Measurements from ENCODE around the gene SLC27A5. TPM values are rescaled to one million over a fixed set of nuclear protein-coding genes. Genes with fewer than 3 reads are reported as not detected.
A peak's percentile ranks its signal among the peaks of the same experiment; 100 is the strongest.

SLC27A5 gene
- total and polyA plus RNA-seq, 2 experiments from 2014 or later: 16.2 to 35.5 TPM

DNA sequence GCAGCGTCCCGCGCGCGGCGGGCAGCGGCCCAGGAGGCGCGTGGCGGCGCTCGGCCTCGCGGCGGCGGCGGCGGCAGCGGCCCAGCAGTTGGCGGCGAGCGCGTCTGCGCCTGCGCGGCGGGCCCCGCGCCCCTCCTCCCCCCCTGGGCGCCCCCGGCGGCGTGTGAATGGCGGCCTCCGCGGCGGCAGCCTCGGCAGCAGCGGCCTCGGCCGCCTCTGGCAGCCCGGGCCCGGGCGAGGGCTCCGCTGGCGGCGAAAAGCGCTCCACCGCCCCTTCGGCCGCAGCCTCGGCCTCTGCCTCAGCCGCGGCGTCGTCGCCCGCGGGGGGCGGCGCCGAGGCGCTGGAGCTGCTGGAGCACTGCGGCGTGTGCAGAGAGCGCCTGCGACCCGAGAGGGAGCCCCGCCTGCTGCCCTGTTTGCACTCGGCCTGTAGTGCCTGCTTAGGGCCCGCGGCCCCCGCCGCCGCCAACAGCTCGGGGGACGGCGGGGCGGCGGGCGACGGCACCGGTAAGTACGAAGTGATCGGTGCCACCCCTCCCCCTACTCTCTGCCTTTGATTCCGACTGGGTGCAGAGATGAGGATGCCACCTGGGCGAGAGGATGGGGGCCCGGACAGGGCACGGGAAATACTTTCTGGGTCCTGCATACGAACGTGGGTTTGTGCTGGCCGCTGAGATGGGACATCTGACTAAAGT lies 32.9 kb upstream of the SLC27A5 start:
- Mint-ChIP-seq H3K9me3 (peaks cover 5% of the 10 kb centered on the region; the same call in 2 of the 3 replicates), H3K27ac (peak overlapping the region; percentile 100), H3K27me3 (ENCODE audit: insufficient read depth, low read depth, poor library complexity) (peaks cover 39% of the 10 kb centered on the region), H3K4me3 (peak overlapping the region; percentile 99), H3K36me3 (ENCODE audit: low read depth) (peaks cover 51% of the 10 kb centered on the region), H3K4me1 (peaks cover 22% of the 10 kb centered on the region)
- peak; percentile 49 for DNase-seq (ENCODE audit: low spot score)
- Histone ChIP-seq H3K4me2 (peak overlapping the region; percentile 98), H3K27me3 (ENCODE audit: insufficient read depth) (peaks cover 15% of the 10 kb centered on the region; the same call in 1 of the 2 replicates), H4K20me1 (replicated peaks; ENCODE audit: insufficient read depth) (peaks cover 44% of the 10 kb centered on the region), H3F3A (replicated peaks; ENCODE audit: low read depth) (peaks cover 51% of the 10 kb centered on the region), H3K9me2 (ENCODE audit: insufficient read depth) (no peaks in the 10 kb centered on the region), H3K4me1 (ENCODE audit: insufficient read depth) (peaks cover 8% of the 10 kb centered on the region; the same call in 1 of the 2 replicates), H2AFZ (no peak overlapping the region), H3K36me3 (ENCODE audit: insufficient read depth) (peaks cover 31% of the 10 kb centered on the region), H3K4me3 (peak overlapping the region; percentile 99), H3K79me2 (replicated peaks; ENCODE audit: insufficient read depth) (peaks cover 37% of the 10 kb centered on the region), H3K27ac (ENCODE audit: low read depth) (peak overlapping the region; percentile 32; the same call in 1 of the 2 replicates)
- TF ChIP-seq NANOG (IDR thresholded peaks at IDR 0.05; ENCODE audit: borderline replicate concordance) (no peak), EZH2 (IDR thresholded peaks at IDR 0.05; ENCODE audit: low read depth, unreplicated experiment) (no peak), JUNB (IDR thresholded peaks at IDR 0.05; ENCODE audit: unreplicated experiment) (no peak), CREB1 (CRISPR knock-in tag; IDR thresholded peaks at IDR 0.05; ENCODE audit: low read depth) (no peak), ZNF331 (CRISPR knock-in tag; IDR thresholded peaks at IDR 0.05; ENCODE audit: low read depth) (no peak), ZNF114 (CRISPR knock-in tag; IDR thresholded peaks at IDR 0.05) (no peak), STAT1 (IDR thresholded peaks at IDR 0.05; ENCODE audit: unreplicated experiment) (no peak), POLR2AphosphoS5 (IDR thresholded peaks at IDR 0.05; ENCODE audit: low read depth) (no peak; the same call in 1 of the 2 replicates), EZH2phosphoT487 (IDR thresholded peaks at IDR 0.05; ENCODE audit: unreplicated experiment) (no peak)
- TF ChIP-seq, protein P1, sequence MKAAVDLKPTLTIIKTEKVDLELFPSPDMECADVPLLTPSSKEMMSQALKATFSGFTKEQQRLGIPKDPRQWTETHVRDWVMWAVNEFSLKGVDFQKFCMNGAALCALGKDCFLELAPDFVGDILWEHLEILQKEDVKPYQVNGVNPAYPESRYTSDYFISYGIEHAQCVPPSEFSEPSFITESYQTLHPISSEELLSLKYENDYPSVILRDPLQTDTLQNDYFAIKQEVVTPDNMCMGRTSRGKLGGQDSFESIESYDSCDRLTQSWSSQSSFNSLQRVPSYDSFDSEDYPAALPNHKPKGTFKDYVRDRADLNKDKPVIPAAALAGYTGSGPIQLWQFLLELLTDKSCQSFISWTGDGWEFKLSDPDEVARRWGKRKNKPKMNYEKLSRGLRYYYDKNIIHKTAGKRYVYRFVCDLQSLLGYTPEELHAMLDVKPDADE (IDR thresholded peaks at IDR 0.05): no peak
- TF ChIP-seq, protein P2, sequence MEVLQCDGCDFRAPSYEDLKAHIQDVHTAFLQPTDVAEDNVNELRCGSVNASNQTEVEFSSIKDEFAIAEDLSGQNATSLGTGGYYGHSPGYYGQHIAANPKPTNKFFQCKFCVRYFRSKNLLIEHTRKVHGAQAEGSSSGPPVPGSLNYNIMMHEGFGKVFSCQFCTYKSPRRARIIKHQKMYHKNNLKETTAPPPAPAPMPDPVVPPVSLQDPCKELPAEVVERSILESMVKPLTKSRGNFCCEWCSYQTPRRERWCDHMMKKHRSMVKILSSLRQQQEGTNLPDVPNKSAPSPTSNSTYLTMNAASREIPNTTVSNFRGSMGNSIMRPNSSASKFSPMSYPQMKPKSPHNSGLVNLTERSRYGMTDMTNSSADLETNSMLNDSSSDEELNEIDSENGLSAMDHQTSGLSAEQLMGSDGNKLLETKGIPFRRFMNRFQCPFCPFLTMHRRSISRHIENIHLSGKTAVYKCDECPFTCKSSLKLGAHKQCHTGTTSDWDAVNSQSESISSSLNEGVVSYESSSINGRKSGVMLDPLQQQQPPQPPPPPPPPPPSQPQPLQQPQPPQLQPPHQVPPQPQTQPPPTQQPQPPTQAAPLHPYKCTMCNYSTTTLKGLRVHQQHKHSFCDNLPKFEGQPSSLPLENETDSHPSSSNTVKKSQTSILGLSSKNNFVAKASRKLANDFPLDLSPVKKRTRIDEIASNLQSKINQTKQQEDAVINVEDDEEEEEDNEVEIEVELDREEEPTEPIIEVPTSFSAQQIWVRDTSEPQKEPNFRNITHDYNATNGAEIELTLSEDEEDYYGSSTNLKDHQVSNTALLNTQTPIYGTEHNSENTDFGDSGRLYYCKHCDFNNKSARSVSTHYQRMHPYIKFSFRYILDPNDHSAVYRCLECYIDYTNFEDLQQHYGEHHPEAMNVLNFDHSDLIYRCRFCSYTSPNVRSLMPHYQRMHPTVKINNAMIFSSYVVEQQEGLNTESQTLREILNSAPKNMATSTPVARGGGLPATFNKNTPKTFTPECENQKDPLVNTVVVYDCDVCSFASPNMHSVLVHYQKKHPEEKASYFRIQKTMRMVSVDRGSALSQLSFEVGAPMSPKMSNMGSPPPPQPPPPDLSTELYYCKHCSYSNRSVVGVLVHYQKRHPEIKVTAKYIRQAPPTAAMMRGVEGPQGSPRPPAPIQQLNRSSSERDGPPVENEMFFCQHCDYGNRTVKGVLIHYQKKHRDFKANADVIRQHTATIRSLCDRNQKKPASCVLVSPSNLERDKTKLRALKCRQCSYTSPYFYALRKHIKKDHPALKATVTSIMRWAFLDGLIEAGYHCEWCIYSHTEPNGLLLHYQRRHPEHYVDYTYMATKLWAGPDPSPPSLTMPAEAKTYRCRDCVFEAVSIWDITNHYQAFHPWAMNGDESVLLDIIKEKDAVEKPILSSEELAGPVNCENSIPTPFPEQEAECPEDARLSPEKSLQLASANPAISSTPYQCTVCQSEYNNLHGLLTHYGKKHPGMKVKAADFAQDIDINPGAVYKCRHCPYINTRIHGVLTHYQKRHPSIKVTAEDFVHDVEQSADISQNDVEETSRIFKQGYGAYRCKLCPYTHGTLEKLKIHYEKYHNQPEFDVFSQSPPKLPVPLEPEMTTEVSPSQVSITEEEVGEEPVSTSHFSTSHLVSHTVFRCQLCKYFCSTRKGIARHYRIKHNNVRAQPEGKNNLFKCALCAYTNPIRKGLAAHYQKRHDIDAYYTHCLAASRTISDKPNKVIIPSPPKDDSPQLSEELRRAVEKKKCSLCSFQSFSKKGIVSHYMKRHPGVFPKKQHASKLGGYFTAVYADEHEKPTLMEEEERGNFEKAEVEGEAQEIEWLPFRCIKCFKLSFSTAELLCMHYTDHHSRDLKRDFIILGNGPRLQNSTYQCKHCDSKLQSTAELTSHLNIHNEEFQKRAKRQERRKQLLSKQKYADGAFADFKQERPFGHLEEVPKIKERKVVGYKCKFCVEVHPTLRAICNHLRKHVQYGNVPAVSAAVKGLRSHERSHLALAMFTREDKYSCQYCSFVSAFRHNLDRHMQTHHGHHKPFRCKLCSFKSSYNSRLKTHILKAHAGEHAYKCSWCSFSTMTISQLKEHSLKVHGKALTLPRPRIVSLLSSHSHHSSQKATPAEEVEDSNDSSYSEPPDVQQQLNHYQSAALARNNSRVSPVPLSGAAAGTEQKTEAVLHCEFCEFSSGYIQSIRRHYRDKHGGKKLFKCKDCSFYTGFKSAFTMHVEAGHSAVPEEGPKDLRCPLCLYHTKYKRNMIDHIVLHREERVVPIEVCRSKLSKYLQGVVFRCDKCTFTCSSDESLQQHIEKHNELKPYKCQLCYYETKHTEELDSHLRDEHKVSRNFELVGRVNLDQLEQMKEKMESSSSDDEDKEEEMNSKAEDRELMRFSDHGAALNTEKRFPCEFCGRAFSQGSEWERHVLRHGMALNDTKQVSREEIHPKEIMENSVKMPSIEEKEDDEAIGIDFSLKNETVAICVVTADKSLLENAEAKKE (CRISPR knock-in tag; IDR thresholded peaks at IDR 0.05): no peak
- peak; percentile 3; the same call in 2 of the 3 replicates for ATAC-seq

All from GM23338 (cell line).